Stimulated activated CD8-positive, alpha-beta memory T cell treated with anti-CD3 and anti-CD28 coated beads, Interleukin-12 subunit alpha, Interleukin-12 subunit beta, amount 100 ng/mL, for 1 hour (primary cell): ENCODE measurements around the gene TM9SF1.

Source experiments
- DNase-seq: peaks from one replicate; pipeline ENCODE4 v3.0.0-alpha.2; 2020; ENCODE audit warnings: low read depth

TM9SF1 gene

GRCh38 chr14:24195186-24196070 is at the start of gene TM9SF1:
Gene TM9SF1 (minus strand): TSS chr14:24195441. CDS start chr14:24195019, 422 bp downstream.
- DNase-seq = peak; percentile 75

- DNase-seq = no peak
These were observed 48.1 kb upstream of the TM9SF1 start for GRCh38 chr14:24243336-24243836.

- DNase-seq = peak; percentile 90
These were observed 46.7 kb upstream of the TM9SF1 start for GRCh38 chr14:24241829-24242443.

- DNase-seq = no peak
These were observed 45.1 kb upstream of the TM9SF1 start for GRCh38 chr14:24240110-24240918.

- no peak for DNase-seq
These were observed 43.3 kb upstream of the TM9SF1 start for GRCh38 chr14:24238527-24239037.

- DNase-seq = no peak
These were observed 42.9 kb upstream of the TM9SF1 start for GRCh38 chr14:24238123-24238522.

GRCh38 chr14:24237463-24237955 is 42.3 kb upstream of the TM9SF1 start:
- DNase-seq = no peak

- DNase-seq = no peak
These were observed 41.6 kb upstream of the TM9SF1 start for GRCh38 chr14:24236689-24237462.

GRCh38 chr14:24235804-24236688 is 40.8 kb upstream of the TM9SF1 start:
- no peak for DNase-seq

- no peak for DNase-seq
These were observed 39.1 kb upstream of the TM9SF1 start for GRCh38 chr14:24234095-24235005.

GRCh38 chr14:24233538-24233866 is 38.3 kb upstream of the TM9SF1 start:
- DNase-seq = no peak

GRCh38 chr14:24232645-24233537 is 37.6 kb upstream of the TM9SF1 start, which contains the start of gene GMPR2:
Gene GMPR2 (plus strand): TSS chr14:24232929. CDS start chr14:24233254, 325 bp downstream.
- DNase-seq = no peak

GRCh38 chr14:24232121-24232644 is 36.9 kb upstream of the TM9SF1 start, which contains the start of gene NEDD8:
Gene NEDD8 (minus strand): TSS chr14:24232367. CDS start chr14:24232267, 100 bp downstream.
- peak; percentile 80 for DNase-seq

- DNase-seq = no peak
These were observed 36.3 kb upstream of the TM9SF1 start for GRCh38 chr14:24231263-24232120.

GRCh38 chr14:24228902-24229301 is 33.7 kb upstream of the TM9SF1 start:
- no peak for DNase-seq

GRCh38 chr14:24226473-24226872 is 31.2 kb upstream of the TM9SF1 start:
- no peak for DNase-seq
